Lung (tissue), 12 donors: ENCODE data around the gene SYK. TPM values are rescaled to one million over a fixed set of nuclear protein-coding genes. Genes with fewer than 3 reads are reported as not detected.

Experiments used
- ATAC-seq: fragments of 200-7000 bp; cut with Tn5 transposase; one replicate; pipeline ENCODE4 v1.9.1; 2020; ENCODE audit warnings: moderate number of reproducible peaks; ENCODE audit not compliant: insufficient read depth, low FRiP score
- DNase-seq, 3 donors: peaks; one replicate each; pipeline ENCODE4 v3.0.0-alpha.2; 2013 to 2017
- H3K27ac ChIP-seq, 2 donors: one replicate each; pipeline ENCODE4 v1.5.1; 2013; ENCODE audit warnings: mild to moderate bottlenecking in 2 of 2, moderate library complexity in 2 of 2, control low read depth in 1 of 2, inconsistent platforms in 1 of 2, low read depth in 1 of 2, low read length in 1 of 2
- H3K27me3 ChIP-seq, 3 donors: one replicate each; pipeline ENCODE4 v1.5.1; 2013; ENCODE audit warnings: low read length in 2 of 3; ENCODE audit not compliant: control insufficient read depth in 3 of 3, insufficient read depth in 3 of 3
- H3K36me3 ChIP-seq, 4 donors: one replicate each; pipeline ENCODE4 v1.5.1; 2013; ENCODE audit warnings: low read length in 4 of 4, mild to moderate bottlenecking in 1 of 4, moderate library complexity in 1 of 4; ENCODE audit not compliant: control insufficient read depth in 4 of 4, insufficient read depth in 4 of 4
- H3K4me1 ChIP-seq, 5 donors: one replicate each; pipeline ENCODE4 v1.5.1; 2013; ENCODE audit warnings: low read length in 5 of 5, mild to moderate bottlenecking in 2 of 5, moderate library complexity in 1 of 5; ENCODE audit not compliant: control insufficient read depth in 5 of 5, insufficient read depth in 5 of 5
- H3K4me3 ChIP-seq: one replicate; pipeline ENCODE4 v1.5.1; 2013; ENCODE audit warnings: mild to moderate bottlenecking, control low read depth, moderate library complexity
- H3K9ac ChIP-seq, 2 donors: one replicate each; pipeline ENCODE4 v1.5.1; 2013; ENCODE audit warnings: low read length in 2 of 2, control low read depth in 1 of 2; ENCODE audit not compliant: insufficient read depth in 1 of 2
- H3K9me3 ChIP-seq, 4 donors: one replicate each; pipeline ENCODE4 v1.5.1; 2013; ENCODE audit warnings: low read length in 3 of 4, mild to moderate bottlenecking in 1 of 4, moderate library complexity in 1 of 4; ENCODE audit not compliant: control insufficient read depth in 4 of 4, insufficient read depth in 3 of 4
- CTCF ChIP-seq: IDR thresholded peaks from 2 replicates; pipeline ENCODE4 v1.5.1; 2012; ENCODE audit warnings: mild to moderate bottlenecking; ENCODE audit errors: control extremely low read depth, extremely low read depth
- WGBS, 2 donors: extraction: QIAGEN DNeasy Blood & Tissue Kit; methylation state at CpG; one replicate each; pipeline ENCODE4 v1.1.7; 2013; 5-methylcytosine and 5-hydroxymethylcytosine counted together
- polyA plus RNA-seq, 2 donors: library from polyadenylated mRNA; stranded (reverse); fragments of 200-250 nt; gene quantifications; one replicate each; pipeline ENCODE4 v1.2.1, GENCODE V29; 2013
- total RNA-seq, 2 donors: library from RNA; depleted of rRNA in 1 of 2; stranded (reverse); fragments of >200 nt in 1 of 2; gene quantifications; one replicate each; pipeline ENCODE4 v1.2.1, GENCODE V29; 2014 to 2021
- donor health status: control.
- donor health status: control.
- donor health status: Bipolar disorder and iron deficiency.
- donor health status: healthy.
- donor health status: DM: yes; HTN: yes; CAD: no.

SYK gene
- total and polyA plus RNA-seq, 4 donors: 13.7 to 71.6 (median 35.0) TPM

- Histone ChIP-seq H3K4me3 (no peak overlapping the region), H3K9ac (no peak overlapping the region), H3K36me3 (no peaks in the 10 kb centered on the region), H3K27me3 (no peaks in the 10 kb centered on the region), H3K9me3 (peaks cover 0 to 3% (median 0%) of the 10 kb centered on the region in 4 donors), H3K27ac (no peak overlapping the region), H3K4me1 (peaks cover 0 to 4% (median 0%) of the 10 kb centered on the region in 5 donors)
- DNase-seq (no peak), ATAC-seq (no peak)
- no peak for TF ChIP-seq CTCF
- WGBS, 2 donors: 73 to 92% methylated on average over 3 of the region's 3 CpGs
These were observed 104.2 kb downstream of the SYK start for GRCh38 chr9:90905822-90906221.

GRCh38 chr9:90906316-90907055 lies 104.9 kb downstream of the SYK start:
- Histone ChIP-seq H3K27ac (no peak overlapping the region), H3K27me3 (no peaks in the 10 kb centered on the region), H3K4me1 (peaks cover 0 to 4% (median 0%) of the 10 kb centered on the region in 5 donors), H3K36me3 (no peaks in the 10 kb centered on the region), H3K4me3 (no peak overlapping the region), H3K9ac (no peak overlapping the region), H3K9me3 (peaks cover 0 to 3% (median 0%) of the 10 kb centered on the region in 4 donors)
- no peak for TF ChIP-seq CTCF
- DNase-seq: no peak
- no peak for ATAC-seq
- 81 to 91% methylated on average over 8 of the region's 8 CpGs for WGBS, 2 donors

GRCh38 chr9:90907056-90907445 lies 105.4 kb downstream of the SYK start:
- Histone ChIP-seq H3K4me3 (no peak overlapping the region), H3K9me3 (peaks cover 0 to 1% (median 0%) of the 10 kb centered on the region in 4 donors), H3K27ac (no peak overlapping the region), H3K27me3 (no peaks in the 10 kb centered on the region), H3K4me1 (peaks cover 0 to 4% (median 0%) of the 10 kb centered on the region in 5 donors), H3K36me3 (no peaks in the 10 kb centered on the region), H3K9ac (no peak overlapping the region)
- no peak for TF ChIP-seq CTCF
- no peak for ATAC-seq
- DNase-seq: no peak
- 85 to 86% methylated on average over 10 of the region's 10 CpGs for WGBS, 2 donors
